B cell (primary cell): Measurements from ENCODE around the gene SPON2. TPM values are rescaled to one million over a fixed set of nuclear protein-coding genes. Genes with fewer than 3 reads are reported as not detected.
A peak's percentile ranks its signal among the peaks of the same experiment; 100 is the strongest.

ENCODE experiments used
- ATAC-seq: fragments of 200-7000 bp; cut with Tn5 transposase; one replicate; pipeline ENCODE4 v1.10.0; 2021; ENCODE audit warnings: low read depth, mild to moderate bottlenecking, moderate number of reproducible peaks, moderate library complexity
- CTCF ChIA-PET: fragments of 350-600 bp; sonication (Branson Sonifier 250); formaldehyde crosslinking; loops from one replicate; lab custom pipeline; 2021; ENCODE audit warnings: antibody characterized with exemption, inconsistent platforms; lab: Charles Lee
- POLR2A ChIA-PET: fragments of 350-600 bp; sonication (Branson Sonifier 250); formaldehyde crosslinking; loops from one replicate; lab custom pipeline; 2021; ENCODE audit warnings: antibody characterized with exemption; lab: Charles Lee
- DNase-seq: peaks from one replicate; pipeline ENCODE4 v3.0.0; 2013
- H2AFZ ChIP-seq: 2 replicates; pipeline ENCODE4 v1.6.1; 2012; ENCODE audit warnings: mild to moderate bottlenecking, low read depth, low read length; ENCODE audit not compliant: insufficient read depth, poor library complexity, severe bottlenecking
- H3K27ac ChIP-seq, 2 donors: 1 replicate in 1 of 2; 2 replicates in 1 of 2; pipeline ENCODE4 v1.5.1; 2012 to 2013; ENCODE audit warnings: low read length in 2 of 2, mild to moderate bottlenecking in 2 of 2, moderate library complexity in 1 of 2
- H3K27me3 ChIP-seq, 4 experiments: fragments of 200-600 bp in 1 of 4; sonication (generic) in 1 of 4; replicated peaks in 1 of 4; 1 replicate in 2 of 4; 2 replicates in 2 of 4; pipeline versions ENCODE4 v1.6.1 to v1.7.0; 2013 to 2016; ENCODE audit warnings: low read length in 3 of 4, mild to moderate bottlenecking in 2 of 4, mixed read lengths in 1 of 4, moderate library complexity in 1 of 4; ENCODE audit not compliant: insufficient read depth in 4 of 4, control insufficient read depth in 3 of 4; ENCODE audit errors: control extremely low read depth in 1 of 4
- H3K36me3 ChIP-seq, 2 experiments: replicated peaks in 1 of 2; 1 replicate in 1 of 2; 2 replicates in 1 of 2; pipeline versions ENCODE4 v1.6.1 to v1.7.1; 2013; ENCODE audit warnings: low read length in 1 of 2; ENCODE audit not compliant: insufficient read depth in 2 of 2, control insufficient read depth in 1 of 2; ENCODE audit errors: control extremely low read depth in 1 of 2, extremely low read depth in 1 of 2
- H3K4me1 ChIP-seq, 2 donors: fragments of 200-600 bp in 1 of 2; sonication (generic) in 1 of 2; 1 replicate in 1 of 2; 2 replicates in 1 of 2; pipeline versions ENCODE4 v1.5.1 to v1.6.1; 2013 to 2017; ENCODE audit warnings: low read length in 2 of 2; ENCODE audit not compliant: control insufficient read depth in 2 of 2, insufficient read depth in 2 of 2
- H3K4me2 ChIP-seq: replicated peaks from 2 replicates; pipeline ENCODE3; 2012; ENCODE audit warnings: mild to moderate bottlenecking, low read depth, low read length; ENCODE audit not compliant: poor library complexity, severe bottlenecking
- H3K4me3 ChIP-seq, 5 experiments: fragments of 200-600 bp in 1 of 5; sonication (generic) in 1 of 5; 1 replicate in 3 of 5; 2 replicates in 2 of 5; pipeline versions ENCODE4 v1.5.1 to v1.7.0; 2011 to 2016; ENCODE audit warnings: low read length in 4 of 5, mild to moderate bottlenecking in 4 of 5, low read depth in 2 of 5, control low read depth in 1 of 5, moderate library complexity in 1 of 5; ENCODE audit not compliant: insufficient read depth in 1 of 5; ENCODE audit errors: control extremely low read depth in 1 of 5, extremely low read depth in 1 of 5
- H3K79me2 ChIP-seq: fragments of 200-600 bp; sonication (generic); one replicate; pipeline ENCODE4 v1.6.0; 2016; ENCODE audit warnings: low read length; ENCODE audit not compliant: control insufficient read depth, insufficient read depth
- H3K9ac ChIP-seq: fragments of 200-600 bp; sonication (generic); 2 replicates; pipeline ENCODE4 v1.6.1; 2017; ENCODE audit warnings: mild to moderate bottlenecking, low read length, moderate library complexity
- H3K9me3 ChIP-seq, 3 donors: one replicate each; pipeline versions ENCODE4 v1.6.1 to v1.7.1; 2013; ENCODE audit warnings: low read length in 2 of 3; ENCODE audit not compliant: control insufficient read depth in 2 of 3, insufficient read depth in 1 of 3; ENCODE audit errors: control extremely low read depth in 1 of 3
- H4K20me1 ChIP-seq: 2 replicates; pipeline ENCODE4 v1.6.0; 2012; ENCODE audit warnings: mild to moderate bottlenecking, low read length; ENCODE audit not compliant: insufficient read depth, control insufficient read depth, poor library complexity, severe bottlenecking
- H3K27ac Mint-ChIP-seq: one replicate; pipeline ENCODE4 v1.8.0; 2021; ENCODE audit warnings: mixed read lengths
- H3K27me3 Mint-ChIP-seq: one replicate; pipeline ENCODE4 v1.8.0; 2021; ENCODE audit warnings: mixed read lengths
- H3K4me1 Mint-ChIP-seq: one replicate; pipeline ENCODE4 v1.8.0; 2021; ENCODE audit warnings: mixed read lengths
- H3K4me3 Mint-ChIP-seq: one replicate; pipeline ENCODE4 v1.8.0; 2021; ENCODE audit warnings: mixed read lengths
- H3K9me3 Mint-ChIP-seq: one replicate; pipeline ENCODE4 v1.8.0; 2022; ENCODE audit warnings: mixed read lengths; ENCODE audit not compliant: insufficient read depth
- CTCF ChIP-seq: fragments of 200-600 bp; IDR thresholded peaks from one replicate; pipeline ENCODE4 v1.8.0; 2022; ENCODE audit warnings: antibody characterized with exemption, mild to moderate bottlenecking
- EZH2 ChIP-seq: IDR thresholded peaks from 2 replicates; pipeline ENCODE4 v1.6.1; 2012; ENCODE audit warnings: borderline replicate concordance, low read depth, mild to moderate bottlenecking, moderate library complexity, low read length; ENCODE audit not compliant: insufficient read depth, poor library complexity, severe bottlenecking
- WGBS: methylation state at CpG from one replicate; pipeline ENCODE4 v1.1.5; 2013; ENCODE audit warnings: missing lambda C conversion rate; ENCODE audit not compliant: insufficient coverage; 5-methylcytosine and 5-hydroxymethylcytosine counted together
- intact Hi-C: fragments of 100-400 bp; cut with micrococcal nuclease; formaldehyde crosslinking; loops from one replicate; pipeline ENCODE4 v1.10.0; 2022
- polyA plus RNA-seq: library from polyadenylated mRNA; depleted of rRNA; stranded (reverse); fragments of >200 nt; gene quantifications from 2 replicates; pipeline ENCODE4 v1.2.3, GENCODE V29; 2012
- total RNA-seq, 2 donors: library from RNA; stranded (reverse); fragments of 120-200 nt in 1 of 2; gene quantifications; 1 replicate in 1 of 2; 2 replicates in 1 of 2; pipeline versions ENCODE4 v1.2.3 to v1.2.4, GENCODE V29; 2013 to 2022

SPON2 gene
- total and polyA plus RNA-seq, 2 donors (not counting 1 experiment from before 2014, with no cell fraction given), result 3.8 to 5.1 TPM

DNA sequence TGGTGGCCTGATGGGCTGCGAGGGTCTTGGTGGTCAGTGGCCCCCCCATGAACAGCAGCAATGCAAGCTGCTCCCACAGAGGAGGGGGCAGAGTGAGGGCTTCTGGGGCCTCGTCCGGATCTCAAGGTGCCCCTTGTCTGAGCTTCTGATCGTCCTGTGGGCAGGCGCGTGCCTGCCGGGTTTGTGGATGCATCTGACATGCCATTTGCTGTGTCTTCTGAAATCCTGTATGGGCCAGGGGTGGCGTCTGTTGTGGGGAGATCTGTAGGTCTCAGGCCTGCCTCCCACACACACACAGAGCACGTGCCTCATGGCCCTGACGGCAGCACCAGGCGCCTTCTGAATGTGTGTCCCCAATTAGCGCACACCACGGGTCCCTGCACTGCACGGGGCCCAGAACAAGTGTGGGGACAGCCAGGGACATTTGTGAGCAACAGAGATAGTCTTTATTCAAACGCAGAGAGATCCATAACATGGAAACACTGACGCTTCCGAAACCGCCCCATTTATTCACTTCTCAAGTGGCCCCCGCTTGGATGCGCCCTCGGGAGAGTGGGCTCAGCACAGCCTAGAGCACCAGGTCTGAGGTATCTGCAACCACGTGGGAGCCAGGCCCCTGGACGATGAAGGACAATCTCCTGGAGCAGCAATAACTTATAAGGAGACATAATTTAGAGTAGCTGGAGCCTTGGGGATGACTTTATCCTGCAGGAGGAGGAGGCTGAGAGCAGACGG lies 5.7 kb downstream of the SPON2 start:
- Histone ChIP-seq H3K9me3 (peaks cover 0 to 23% (median 8%) of the 10 kb centered on the region in 3 donors), H3K4me2 (peak overlapping the region; percentile 89), H3K4me1 (peaks cover 45 to 57% of the 10 kb centered on the region in 2 donors), H4K20me1 (peaks cover 7% of the 10 kb centered on the region), H3K27me3 (peaks cover 0 to 13% (median 6%) of the 10 kb centered on the region in 4 experiments), H2AFZ (peak overlapping the region; percentile 96), H3K9ac (peak overlapping the region; percentile 91), H3K36me3 (no peaks in the 10 kb centered on the region), H3K27ac (no peak overlapping the region), H3K4me3 (peak overlapping the region; percentile 67 to 97 (median 92)), H3K79me2 (peaks cover 25% of the 10 kb centered on the region)
- peaks cover 55% of the 10 kb centered on the region for H3K4me1 Mint-ChIP-seq
- DNase-seq (no peak), ATAC-seq (no peak)
- no peaks in the 10 kb centered on the region for H3K9me3 Mint-ChIP-seq
- intact Hi-C loops, result loop anchor here (1.0 to 2.0 kb wide), 9 partner anchors 35 to 185 kb away; partner anchors contain the start of genes CTBP1, MAEA and UVSSA
- 58% methylated on average over 18 of the region's 24 CpGs for WGBS
- no peak for TF ChIP-seq CTCF
- no peak for TF ChIP-seq EZH2
- H3K4me3 Mint-ChIP-seq, result peak overlapping the region; percentile 86
- peak overlapping the region; percentile 79 for H3K27ac Mint-ChIP-seq
- CTCF ChIA-PET, result interaction anchor here (0.7 to 3.4 kb wide), 21 partner anchors 9 to 424 kb away, joined by 3 to 33 read pairs (median 5); partner anchors contain the start of genes CTBP1, MAEA and UVSSA
- H3K27me3 Mint-ChIP-seq, result peaks cover 3% of the 10 kb centered on the region
- POLR2A ChIA-PET, result interaction anchor here (1.4 to 2.5 kb wide), 3 partner anchors 82 to 180 kb away, joined by 4 to 7 read pairs (median 5); partner anchors contain the start of genes CTBP1 and UVSSA
